Coronary artery (tissue), 2 donors: ENCODE data around the gene THAP3.

Source experiments
- DNase-seq: peaks from one replicate; pipeline ENCODE4 v3.0.0-alpha.2; 2017; ENCODE audit warnings: low spot score
- H3K27ac ChIP-seq, 2 donors: fragments of 200-600 bp; sonication (generic); one replicate each; pipeline ENCODE4 v1.5.1; 2016 to 2019
- H3K4me3 ChIP-seq: fragments of 200-600 bp; sonication (generic); 2 replicates; pipeline ENCODE4 v1.5.1; 2016; ENCODE audit warnings: mild to moderate bottlenecking, moderate library complexity
- TF ChIP-seq, protein P1 (sequence below): fragments of 200-600 bp; sonication (generic); IDR thresholded peaks from one replicate; pipeline ENCODE4 v1.5.1; 2019; ENCODE audit warnings: antibody characterized with exemption

THAP3 gene

DNA sequence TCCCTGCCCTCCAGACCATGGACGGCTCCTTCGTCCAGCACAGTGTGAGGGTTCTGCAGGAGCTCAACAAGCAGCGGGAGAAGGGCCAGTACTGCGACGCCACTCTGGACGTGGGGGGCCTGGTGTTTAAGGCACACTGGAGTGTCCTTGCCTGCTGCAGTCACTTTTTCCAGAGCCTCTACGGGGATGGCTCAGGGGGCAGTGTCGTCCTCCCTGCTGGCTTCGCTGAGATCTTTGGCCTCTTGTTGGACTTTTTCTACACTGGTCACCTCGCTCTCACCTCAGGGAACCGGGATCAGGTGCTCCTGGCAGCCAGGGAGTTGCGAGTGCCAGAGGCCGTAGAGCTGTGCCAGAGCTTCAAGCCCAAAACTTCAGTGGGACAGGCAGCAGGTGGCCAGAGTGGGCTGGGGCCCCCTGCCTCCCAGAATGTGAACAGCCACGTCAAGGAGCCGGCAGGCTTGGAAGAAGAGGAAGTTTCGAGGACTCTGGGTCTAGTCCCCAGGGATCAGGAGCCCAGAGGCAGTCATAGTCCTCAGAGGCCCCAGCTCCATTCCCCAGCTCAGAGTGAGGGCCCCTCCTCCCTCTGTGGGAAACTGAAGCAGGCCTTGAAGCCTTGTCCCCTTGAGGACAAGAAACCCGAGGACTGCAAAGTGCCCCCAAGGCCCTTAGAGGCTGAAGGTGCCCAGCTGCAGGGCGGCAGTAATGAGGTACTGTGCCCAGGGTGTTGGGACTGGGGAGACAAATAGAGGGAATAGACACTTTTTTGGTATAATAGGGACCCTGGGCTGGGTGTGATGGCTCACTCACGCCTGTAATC lies 43.9 kb upstream of the THAP3 start:
- no peak for DNase-seq
- TF ChIP-seq, protein P1, sequence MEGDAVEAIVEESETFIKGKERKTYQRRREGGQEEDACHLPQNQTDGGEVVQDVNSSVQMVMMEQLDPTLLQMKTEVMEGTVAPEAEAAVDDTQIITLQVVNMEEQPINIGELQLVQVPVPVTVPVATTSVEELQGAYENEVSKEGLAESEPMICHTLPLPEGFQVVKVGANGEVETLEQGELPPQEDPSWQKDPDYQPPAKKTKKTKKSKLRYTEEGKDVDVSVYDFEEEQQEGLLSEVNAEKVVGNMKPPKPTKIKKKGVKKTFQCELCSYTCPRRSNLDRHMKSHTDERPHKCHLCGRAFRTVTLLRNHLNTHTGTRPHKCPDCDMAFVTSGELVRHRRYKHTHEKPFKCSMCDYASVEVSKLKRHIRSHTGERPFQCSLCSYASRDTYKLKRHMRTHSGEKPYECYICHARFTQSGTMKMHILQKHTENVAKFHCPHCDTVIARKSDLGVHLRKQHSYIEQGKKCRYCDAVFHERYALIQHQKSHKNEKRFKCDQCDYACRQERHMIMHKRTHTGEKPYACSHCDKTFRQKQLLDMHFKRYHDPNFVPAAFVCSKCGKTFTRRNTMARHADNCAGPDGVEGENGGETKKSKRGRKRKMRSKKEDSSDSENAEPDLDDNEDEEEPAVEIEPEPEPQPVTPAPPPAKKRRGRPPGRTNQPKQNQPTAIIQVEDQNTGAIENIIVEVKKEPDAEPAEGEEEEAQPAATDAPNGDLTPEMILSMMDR = no peak
- Histone ChIP-seq H3K27ac (peak overlapping the region; percentile 93 to 98), H3K4me3 (peak overlapping the region; percentile 96)

DNA sequence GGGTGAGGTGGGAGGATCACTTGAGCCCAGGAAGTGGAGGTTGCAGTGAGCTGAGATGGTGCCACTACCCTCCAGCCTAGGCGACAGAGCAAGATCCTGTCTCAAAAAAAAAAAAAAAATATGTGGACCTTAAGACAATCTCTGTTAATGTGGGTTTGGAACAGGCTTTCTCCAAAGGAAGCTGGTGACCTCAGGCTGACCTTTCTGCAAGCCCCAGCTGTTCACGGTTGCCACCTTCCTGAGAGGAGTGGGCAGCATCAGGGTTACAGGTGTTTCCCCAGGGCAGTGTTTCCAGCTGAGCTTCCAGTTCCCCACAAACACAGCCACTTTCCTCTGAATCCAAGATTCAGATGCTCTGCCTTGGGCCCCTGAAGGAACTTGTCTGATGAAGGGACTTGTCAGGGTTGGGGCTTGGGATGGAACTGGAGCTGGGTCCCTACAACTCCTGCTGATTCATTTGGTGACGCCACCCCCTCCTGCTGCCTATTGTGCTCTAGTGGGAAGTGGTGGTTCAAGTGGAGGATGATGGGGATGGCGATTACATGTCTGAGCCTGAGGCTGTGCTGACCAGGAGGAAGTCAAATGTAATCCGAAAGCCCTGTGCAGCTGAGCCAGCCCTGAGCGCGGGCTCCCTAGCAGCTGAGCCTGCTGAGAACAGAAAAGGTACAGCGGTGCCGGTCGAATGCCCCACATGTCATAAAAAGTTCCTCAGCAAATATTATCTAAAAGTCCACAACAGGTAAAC lies 42.9 kb upstream of the THAP3 start:
- TF ChIP-seq, protein P1 = no peak
- H3K4me3 ChIP-seq = no peak overlapping the region

DNA sequence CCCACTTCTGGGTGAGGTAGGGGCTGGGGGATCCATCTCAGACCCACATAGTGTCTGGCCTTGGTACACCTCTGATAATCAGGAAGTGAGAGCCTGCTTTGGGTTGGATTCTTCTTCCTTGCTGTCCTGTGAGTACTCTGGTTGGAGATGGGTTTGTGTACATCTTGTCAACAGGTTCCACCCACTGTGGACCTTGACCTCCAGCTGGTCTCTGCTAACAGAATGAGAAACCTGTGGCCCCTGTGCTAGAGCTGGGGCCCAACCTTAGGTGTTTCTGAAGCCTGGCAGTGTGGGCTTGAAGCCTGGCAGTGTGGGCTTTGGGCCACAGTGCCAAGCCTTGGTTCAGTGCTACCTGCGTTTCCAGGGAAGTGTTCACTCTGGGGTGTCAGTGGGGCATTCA lies 42.3 kb upstream of the THAP3 start:
- H3K27ac ChIP-seq = no peak overlapping the region

More for the DNA sequence above, 42.9 kb upstream of the THAP3 start:
- no peak for DNase-seq
- H3K27ac ChIP-seq = peak overlapping the region in 1 of 2 donors; percentile 93

DNA sequence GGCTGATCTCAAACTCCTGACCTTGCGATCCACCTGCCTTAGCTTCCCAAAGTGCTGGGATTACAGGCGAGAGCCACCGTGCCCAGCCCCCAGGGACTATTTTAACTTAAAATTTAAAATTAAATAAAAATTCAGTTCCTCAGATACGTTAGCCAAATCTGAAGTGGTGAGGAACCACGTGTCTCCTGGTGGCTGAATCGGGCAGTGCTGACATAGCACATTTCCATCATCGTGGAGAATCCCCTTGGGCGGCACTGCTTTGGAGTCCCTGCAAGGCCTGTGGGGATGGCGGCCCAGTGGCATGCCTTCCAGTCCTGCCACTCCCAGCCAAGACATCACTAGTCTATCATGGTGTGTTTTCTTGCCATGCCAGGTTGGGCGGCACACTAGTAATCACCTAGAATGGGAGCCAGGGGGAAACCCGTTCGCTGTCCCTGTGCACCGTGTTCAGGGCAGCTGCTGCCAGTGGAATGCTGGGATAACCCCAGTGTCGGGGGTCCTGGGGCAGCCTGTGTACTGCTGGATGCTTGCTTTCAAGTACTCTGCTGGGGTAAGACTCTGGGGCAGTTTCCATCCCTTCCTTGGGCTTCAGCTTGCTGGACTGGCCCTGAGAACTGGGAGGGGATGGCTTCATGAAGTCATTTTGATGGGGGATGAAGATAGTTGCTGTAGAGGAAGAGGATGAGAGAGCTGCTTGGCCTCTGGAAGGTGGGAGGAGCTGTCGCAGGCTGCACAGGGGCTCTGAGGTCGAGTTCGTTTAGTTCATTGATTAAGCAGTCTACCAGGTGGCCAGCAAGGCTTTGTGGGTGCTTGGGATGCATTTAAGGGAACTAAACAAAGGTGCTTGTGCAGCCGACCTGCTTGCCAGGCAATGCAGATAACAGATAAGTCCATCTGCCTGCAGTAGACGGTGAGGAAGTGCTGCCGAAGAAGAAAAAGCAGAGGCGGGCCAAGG lies 40.3 kb upstream of the THAP3 start:
- no peak overlapping the region for H3K4me3 ChIP-seq
- no peak for DNase-seq
- TF ChIP-seq, protein P1 = no peak
- no peak overlapping the region for H3K27ac ChIP-seq

More for the DNA sequence above, 42.3 kb upstream of the THAP3 start:
- TF ChIP-seq, protein P1 = no peak
- no peak overlapping the region for H3K4me3 ChIP-seq
- DNase-seq = no peak

DNA sequence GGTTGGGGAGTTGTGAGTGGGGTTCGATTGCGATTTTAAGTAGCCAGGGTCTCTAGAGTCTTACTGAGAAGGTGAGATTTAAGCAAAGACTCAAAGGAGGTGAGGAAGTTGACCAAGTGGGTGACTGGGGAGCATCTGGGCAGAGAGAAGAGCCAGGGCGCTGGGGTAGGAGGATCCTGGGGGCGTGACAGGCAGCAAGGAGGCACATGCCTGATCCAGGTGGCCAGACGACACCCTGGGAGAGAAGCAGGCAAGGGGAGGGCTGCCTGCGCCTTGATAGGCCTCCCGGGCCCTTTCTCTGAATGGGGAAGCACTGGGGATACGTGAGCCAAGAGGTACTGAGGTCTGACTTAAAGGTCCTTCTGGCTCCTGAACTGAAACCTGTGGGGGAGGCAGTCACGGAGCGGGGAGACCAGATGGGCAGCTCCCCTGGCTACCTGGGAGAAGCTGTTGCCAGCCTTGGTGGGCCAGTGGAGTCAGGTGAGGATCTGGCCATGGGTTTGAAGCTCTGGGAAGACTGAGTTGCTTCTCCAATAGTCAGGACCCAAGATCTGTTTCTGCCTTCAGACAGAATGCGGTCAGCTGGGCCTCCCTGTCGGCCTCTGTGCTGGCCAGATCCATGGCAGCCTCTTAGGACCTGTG lies 39.5 kb upstream of the THAP3 start:
- TF ChIP-seq, protein P1 = no peak
- no peak for DNase-seq
- Histone ChIP-seq H3K4me3 (no peak overlapping the region), H3K27ac (no peak overlapping the region)

DNA sequence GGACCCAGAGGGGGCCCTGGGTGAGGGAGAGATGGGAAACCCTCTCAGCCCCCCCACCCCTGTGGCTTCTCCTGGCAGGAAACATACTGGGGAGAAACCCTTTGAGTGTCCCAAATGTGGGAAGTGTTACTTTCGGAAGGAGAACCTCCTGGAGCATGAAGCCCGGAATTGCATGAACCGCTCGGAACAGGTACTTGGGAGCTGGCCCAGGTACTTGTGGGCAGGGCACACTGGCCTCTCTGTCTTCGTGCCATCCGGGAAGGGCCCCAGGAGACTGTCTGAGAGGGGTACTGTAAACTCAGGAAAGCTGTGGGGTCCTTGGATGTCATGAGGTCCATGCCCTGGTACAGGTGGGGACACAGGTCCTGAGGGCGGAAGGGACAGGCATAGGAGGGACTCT lies 38.8 kb upstream of the THAP3 start:
- no peak overlapping the region for H3K27ac ChIP-seq
- TF ChIP-seq, protein P1 = no peak
- H3K4me3 ChIP-seq = no peak overlapping the region
- no peak for DNase-seq
